HCT116 (cell line): ENCODE data around the gene PER2. TPM values are rescaled to one million over a fixed set of nuclear protein-coding genes. Genes with fewer than 3 reads are reported as not detected.

Experiments
- ATAC-seq: fragments of 200-7000 bp; cut with Tn5 transposase; 2 replicates; pipeline ENCODE4 v1.9.1; 2020; ENCODE audit warnings: mild to moderate bottlenecking, moderate library complexity
- BruUV-seq: library from RNA; stranded (reverse); fragments of 400-500 nt; replicated peaks from 2 replicates; lab custom pipeline; 2021; lab: Mats Ljungman, UMichigan
- CTCF ChIA-PET: fragments of 300-600 bp; sonication (Branson Sonifier 250); formaldehyde crosslinking; loops from one replicate; lab custom pipeline; 2021; ENCODE audit warnings: antibody characterized with exemption; lab: Charles Lee
- POLR2A ChIA-PET: fragments of 300-600, 350-600 bp; sonication (Branson Sonifier 250); formaldehyde crosslinking; loops from one replicate; lab custom pipeline; 2021; ENCODE audit warnings: antibody characterized with exemption; lab: Charles Lee
- RAD21 ChIA-PET, 2 experiments: fragments of 300-600 bp; sonication (Branson Sonifier 250); formaldehyde crosslinking; loops; one replicate each; lab custom pipeline; 2023; ENCODE audit warnings: low total read pairs in 2 of 2; ENCODE audit not compliant: uncharacterized antibody in 2 of 2, unreplicated experiment in 2 of 2, low non-redundant PET in 1 of 2; lab: Charles Lee
- DNase-seq: peaks from one replicate; pipeline ENCODE4 v3.0.0-alpha.2; 2010; ENCODE audit warnings: low read depth, low spot score
- H2AFZ ChIP-seq: fragments of 200-600 bp; shearing (Covaris generic), sonication (generic); 2 replicates; pipeline ENCODE4 v1.6.1; 2017; ENCODE audit warnings: low read depth, mixed run types, mixed read lengths, antibody characterized with exemption, low read length; ENCODE audit not compliant: poor library complexity, severe bottlenecking
- H3K27ac ChIP-seq: 2 replicates; pipeline ENCODE4 v1.5.1; 2012; ENCODE audit warnings: low read depth, low read length
- H3K27me3 ChIP-seq: fragments of 200-600 bp; sonication (generic); 2 replicates; pipeline ENCODE4 v1.6.1; 2016; ENCODE audit warnings: mixed run types, low read length, mixed read lengths; ENCODE audit not compliant: insufficient read depth
- H3K36me3 ChIP-seq, 2 experiments: fragments of 200-500 bp in 1 of 2; fragments of 200-600 bp in 1 of 2; sonication (Bioruptor generic) in 1 of 2; sonication (generic) in 1 of 2; 2 replicates each; pipeline versions ENCODE4 v1.5.1 to v1.6.1; 2014 to 2016; ENCODE audit warnings: low read length in 2 of 2, inconsistent platforms in 1 of 2, mixed read lengths in 1 of 2, mixed run types in 1 of 2; ENCODE audit not compliant: insufficient read depth in 2 of 2, control insufficient read depth in 1 of 2
- H3K4me1 ChIP-seq, 2 experiments: fragments of 200-600 bp in 1 of 2; sonication (generic) in 1 of 2; 2 replicates each; pipeline versions ENCODE4 v1.5.1 to v1.6.1; 2012 to 2017; ENCODE audit warnings: low read length in 2 of 2, inconsistent platforms in 1 of 2, mild to moderate bottlenecking in 1 of 2, mixed read lengths in 1 of 2, mixed run types in 1 of 2, moderate library complexity in 1 of 2; ENCODE audit not compliant: insufficient read depth in 2 of 2, control insufficient read depth in 1 of 2
- H3K4me2 ChIP-seq: fragments of 200-600 bp; sonication (generic); 2 replicates; pipeline ENCODE4 v1.6.1; 2017; ENCODE audit warnings: mixed run types, low read length, mixed read lengths
- H3K4me3 ChIP-seq, 2 experiments: fragments of 200-600 bp in 1 of 2; sonication (generic) in 1 of 2; replicated peaks in 1 of 2; 2 replicates each; pipeline ENCODE4 v1.5.1; 2011 to 2016; ENCODE audit warnings: low read length in 2 of 2, control low read depth in 1 of 2, low read depth in 1 of 2, mild to moderate bottlenecking in 1 of 2, mixed read lengths in 1 of 2, mixed run types in 1 of 2
- H3K79me2 ChIP-seq: fragments of 200-600 bp; sonication (generic); 2 replicates; pipeline ENCODE4 v1.6.1; 2017; ENCODE audit warnings: mild to moderate bottlenecking, mixed run types, low read length, moderate library complexity, mixed read lengths; ENCODE audit not compliant: insufficient read depth
- H3K9ac ChIP-seq: fragments of 200-600 bp; sonication (generic); 2 replicates; pipeline ENCODE4 v1.6.1; 2016; ENCODE audit warnings: low read length, mixed read lengths
- H3K9me2 ChIP-seq: fragments of 200-600 bp; sonication (generic), shearing (Covaris generic); 2 replicates; pipeline ENCODE4 v1.6.1; 2017; ENCODE audit warnings: mixed run types, mild to moderate bottlenecking, moderate library complexity; ENCODE audit not compliant: insufficient read depth
- H3K9me3 ChIP-seq, 2 experiments: fragments of 200-500 bp in 1 of 2; fragments of 200-600 bp in 1 of 2; sonication (Bioruptor generic) in 1 of 2; sonication (generic) in 1 of 2; 2 replicates each; pipeline ENCODE4 v1.6.1; 2014 to 2017; ENCODE audit warnings: low read length in 2 of 2, mixed read lengths in 2 of 2, inconsistent platforms in 1 of 2, low read depth in 1 of 2, mild to moderate bottlenecking in 1 of 2, mixed run types in 1 of 2, moderate library complexity in 1 of 2; ENCODE audit not compliant: control insufficient read depth in 1 of 2, insufficient read depth in 1 of 2
- H4K20me1 ChIP-seq: fragments of 200-600 bp; sonication (generic), shearing (Covaris generic); 2 replicates; pipeline ENCODE4 v1.6.1; 2017; ENCODE audit warnings: mixed run types, mild to moderate bottlenecking, moderate library complexity; ENCODE audit not compliant: insufficient read depth
- CTCF ChIP-seq, 3 experiments: fragments of 200-600 bp in 1 of 3; sonication (generic) in 1 of 3; IDR thresholded peaks in 2 of 3; conservative IDR thresholded peaks in 1 of 3; 2 replicates each; pipeline ENCODE4 v1.5.1; 2012 to 2017; ENCODE audit warnings: low read depth in 2 of 3, low read length in 2 of 3, antibody characterized with exemption in 1 of 3, borderline replicate concordance in 1 of 3, control low read depth in 1 of 3, mild to moderate bottlenecking in 1 of 3, mixed read lengths in 1 of 3, mixed run types in 1 of 3, moderate library complexity in 1 of 3; ENCODE audit not compliant: insufficient read depth in 1 of 3
- EZH2 ChIP-seq: fragments of 200-600 bp; sonication (generic); IDR thresholded peaks from 2 replicates; pipeline ENCODE4 v1.6.1; 2017; ENCODE audit warnings: antibody characterized with exemption, mixed run types
- EZH2phosphoT487 ChIP-seq: fragments of 200-600 bp; IDR thresholded peaks from 2 replicates; pipeline ENCODE4 v1.6.1; 2018; ENCODE audit warnings: antibody characterized with exemption, borderline replicate concordance
- JUND ChIP-seq: IDR thresholded peaks from 2 replicates; pipeline ENCODE4 v1.6.1; 2012
- REST ChIP-seq: IDR thresholded peaks from 2 replicates; pipeline ENCODE4 v1.6.1; 2012; ENCODE audit warnings: low read depth
- SIN3A ChIP-seq: IDR thresholded peaks from 2 replicates; pipeline ENCODE4 v1.6.1; 2012; ENCODE audit warnings: low read depth
- SRF ChIP-seq: IDR thresholded peaks from 2 replicates; pipeline ENCODE4 v1.6.1; 2012; ENCODE audit warnings: low read depth
- YY1 ChIP-seq: IDR thresholded peaks from 2 replicates; pipeline ENCODE4 v1.6.1; 2011; ENCODE audit warnings: low read length, low read depth, moderate library complexity, mild to moderate bottlenecking; ENCODE audit not compliant: insufficient replicate concordance; ENCODE audit errors: extremely low read depth
- intact Hi-C: fragments of 100-400 bp; cut with micrococcal nuclease; formaldehyde crosslinking; loops from 2 replicates; pipeline ENCODE4 v1.10.0; 2022
- total RNA-seq: library from RNA; stranded (reverse); gene quantifications from one replicate; pipeline ENCODE4 v1.2.1, GENCODE V29; 2021; ENCODE audit not compliant: unreplicated experiment

The PER2 gene
- total RNA-seq, 1 experiment from 2014 or later = 18.7 TPM

GRCh38 chr2:238278626-238279323 is 9.6 kb downstream of the PER2 start:
- ChIA-PET CTCF (no interaction called here), POLR2A (no interaction called here)

More at GRCh38 chr2:238278626-238279323, 9.6 kb downstream of the PER2 start:
- H3K4me1 ChIP-seq = no peaks in the 10 kb centered on the region
- TF ChIP-seq SIN3A = no peak
- no peak for TF ChIP-seq SRF
- TF ChIP-seq EZH2 = no peak
- no peak for TF ChIP-seq REST
- no peak for TF ChIP-seq JUND
- TF ChIP-seq YY1 = no peak
- TF ChIP-seq CTCF (IDR thresholded peaks at IDR 0.05 in 2 of 3, conservative IDR thresholded peaks at IDR 0.05 in 1 of 3; ENCODE audit: borderline replicate concordance in 1 of 3, insufficient read depth in 1 of 3, low read depth in 2 of 3, low read length in 2 of 3) = no peak
- TF ChIP-seq EZH2phosphoT487 = no peak
- H4K20me1 ChIP-seq = 0 out of 2 replicates have a peak, but pooled peaks cover 4% of the 10 kb centered on the region
- H3K9me2 ChIP-seq = no peaks in the 10 kb centered on the region
- BruUV-seq = no TSS peak
- ATAC-seq = no peak
- no peak overlapping the region for H3K4me3 ChIP-seq
- no peak overlapping the region for H3K9ac ChIP-seq
- peaks cover 37% of the 10 kb centered on the region for H3K79me2 ChIP-seq
- no peak for DNase-seq
- H3K27me3 ChIP-seq = no peaks in the 10 kb centered on the region
- no peak overlapping the region for H2AFZ ChIP-seq
- RAD21 ChIA-PET = no interaction called here
- intact Hi-C loops = no loop called here
- no peak overlapping the region for H3K4me2 ChIP-seq
- peaks cover 0 to 8% of the 10 kb centered on the region in 2 experiments; a peak in 2 of 4 replicates for H3K36me3 ChIP-seq
- H3K27ac ChIP-seq = no peak overlapping the region
- H3K9me3 ChIP-seq = no peaks in the 10 kb centered on the region
